Smooth muscle cell (in vitro differentiated cells): ENCODE measurements around the gene HEYL. TPM values are rescaled to one million over a fixed set of nuclear protein-coding genes. Genes with fewer than 3 reads are reported as not detected.
"Not testable (repeated sequence)": the region's sequence is repeated elsewhere in the genome, so short reads cannot be mapped to it uniquely, and the experiment has no call there.

Experiments
- DNase-seq: peaks from one replicate; lab custom pipeline; 2025; ENCODE audit not compliant: unreplicated experiment; lab: John Stamatoyannopoulos, UW
- H2AFZ ChIP-seq: fragments of 200-600 bp; sonication (generic); 2 replicates; pipeline ENCODE4 v1.6.0; 2016; ENCODE audit warnings: antibody characterized with exemption, low read depth, mild to moderate bottlenecking
- H3F3A ChIP-seq: fragments of 200-600 bp; sonication (generic); 2 replicates; pipeline ENCODE4 v1.6.0; 2017; ENCODE audit warnings: antibody characterized with exemption, low read depth
- H3K27ac ChIP-seq: fragments of 200-600 bp; sonication (generic); 2 replicates; pipeline ENCODE4 v1.5.1; 2016; ENCODE audit warnings: low read depth, mild to moderate bottlenecking
- H3K27me3 ChIP-seq: fragments of 200-600 bp; sonication (generic); 2 replicates; pipeline ENCODE4 v1.6.1; 2016; ENCODE audit warnings: low read depth, mild to moderate bottlenecking
- H3K36me3 ChIP-seq: fragments of 200-600 bp; sonication (generic); 2 replicates; pipeline ENCODE4 v1.5.1; 2016; ENCODE audit warnings: low read depth
- H3K4me1 ChIP-seq: fragments of 200-600 bp; sonication (generic); 2 replicates; pipeline ENCODE4 v1.5.1; 2016; ENCODE audit warnings: low read depth
- H3K4me2 ChIP-seq: fragments of 200-600 bp; sonication (generic); 2 replicates; pipeline ENCODE4 v1.6.0; 2016; ENCODE audit warnings: mild to moderate bottlenecking
- H3K4me3 ChIP-seq: fragments of 200-600 bp; sonication (generic); 2 replicates; pipeline ENCODE4 v1.5.1; 2016; ENCODE audit warnings: mild to moderate bottlenecking
- H3K79me2 ChIP-seq: fragments of 200-600 bp; sonication (generic); 2 replicates; pipeline ENCODE4 v1.6.0; 2016; ENCODE audit warnings: low read depth, mild to moderate bottlenecking
- H3K9ac ChIP-seq: fragments of 200-600 bp; sonication (generic); 2 replicates; pipeline ENCODE4 v1.6.0; 2016; ENCODE audit warnings: low read depth
- H3K9me3 ChIP-seq: fragments of 200-600 bp; sonication (generic); replicated peaks from 2 replicates; pipeline ENCODE4 v1.5.1; 2016; ENCODE audit warnings: low read depth
- H4K20me1 ChIP-seq: fragments of 200-600 bp; sonication (generic); 2 replicates; pipeline ENCODE4 v1.6.0; 2016; ENCODE audit warnings: low read depth
- CTCF ChIP-seq: fragments of 200-600 bp; sonication (generic); IDR thresholded peaks from 2 replicates; pipeline ENCODE4 v1.5.1; 2017; ENCODE audit warnings: borderline replicate concordance, mild to moderate bottlenecking, antibody characterized with exemption; ENCODE audit not compliant: insufficient read depth, poor library complexity, severe bottlenecking
- WGBS: methylation state at CpG from one replicate; pipeline ENCODE4 v1.1.7; 2016; ENCODE audit warnings: low lambda C conversion rate; 5-methylcytosine and 5-hydroxymethylcytosine counted together
- polyA plus RNA-seq: library from polyadenylated mRNA; unstranded; fragments of >200 nt; fragmentation: Nextera tagmentation; extraction: Ambion mirVana; gene quantifications from 2 replicates; pipeline ENCODE4 v1.2.1, GENCODE V29; 2016
- total RNA-seq: library from RNA; depleted of rRNA; stranded (reverse); fragments of >200 nt; gene quantifications from 2 replicates; pipeline ENCODE4 v1.2.3, GENCODE V29; 2014

Gene HEYL
- total and polyA plus RNA-seq, 2 experiments from 2014 or later: 7.8 to 16.5 TPM

DNA sequence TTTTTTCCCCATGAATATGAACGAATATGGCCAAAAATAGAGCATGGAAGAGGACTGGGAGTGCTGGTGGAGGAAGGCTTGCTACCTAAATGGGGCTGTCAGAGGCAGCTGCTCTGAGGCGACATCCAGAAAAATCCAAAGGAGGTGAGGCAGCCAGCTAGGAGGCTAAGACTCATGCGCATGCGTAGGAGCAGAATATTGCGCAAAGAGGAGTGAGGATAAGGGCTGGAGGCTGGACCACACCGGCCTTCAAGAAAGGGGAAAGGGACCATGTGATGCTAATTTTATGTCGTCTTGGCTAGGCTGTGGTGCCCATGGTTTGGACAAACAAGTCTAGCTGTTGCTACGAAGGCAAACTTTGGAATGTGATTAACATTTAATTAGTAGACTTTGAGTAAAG lies 30.5 kb downstream of the HEYL start:
- Histone ChIP-seq H3K4me2 (no peak overlapping the region), H3K4me1 (no peaks in the 10 kb centered on the region), H3K27ac (no peak overlapping the region), H3K9ac (no peak overlapping the region), H2AFZ (no peak overlapping the region), H3F3A (no peaks in the 10 kb centered on the region), H3K27me3 (peaks cover 4% of the 10 kb centered on the region), H3K36me3 (no peaks in the 10 kb centered on the region), H3K79me2 (no peaks in the 10 kb centered on the region), H3K9me3 (no peaks in the 10 kb centered on the region), H4K20me1 (no peaks in the 10 kb centered on the region), H3K4me3 (no peak overlapping the region)
- no peak for DNase-seq
- no peak for TF ChIP-seq CTCF
- WGBS: 92% methylated on average over 8 of the region's 8 CpGs

- 90% methylated on average over 3 of the region's 3 CpGs for WGBS
- not testable (repeated sequence) for H3K9me3 ChIP-seq, H4K20me1 ChIP-seq, H2AFZ ChIP-seq, H3F3A ChIP-seq, H3K27ac ChIP-seq, DNase-seq, H3K4me2 ChIP-seq, H3K4me3 ChIP-seq, H3K4me1 ChIP-seq, H3K79me2 ChIP-seq, H3K36me3 ChIP-seq, H3K9ac ChIP-seq
- H3K27me3 ChIP-seq: peaks cover 15% of the 10 kb centered on the region
These were observed 35.8 kb downstream of the HEYL start for GRCh38 chr1:39603677-39604076.

- H3K79me2 ChIP-seq, H3K4me1 ChIP-seq, H3K36me3 ChIP-seq, H3F3A ChIP-seq, H3K9me3 ChIP-seq, H2AFZ ChIP-seq, H3K27ac ChIP-seq, H4K20me1 ChIP-seq, DNase-seq, H3K4me2 ChIP-seq, H3K9ac ChIP-seq, H3K4me3 ChIP-seq: not testable (repeated sequence)
- WGBS: 93% methylated on average over 8 of the region's 8 CpGs
- peaks cover 15% of the 10 kb centered on the region for H3K27me3 ChIP-seq
These were observed 37.7 kb downstream of the HEYL start for GRCh38 chr1:39601667-39602255.

DNA sequence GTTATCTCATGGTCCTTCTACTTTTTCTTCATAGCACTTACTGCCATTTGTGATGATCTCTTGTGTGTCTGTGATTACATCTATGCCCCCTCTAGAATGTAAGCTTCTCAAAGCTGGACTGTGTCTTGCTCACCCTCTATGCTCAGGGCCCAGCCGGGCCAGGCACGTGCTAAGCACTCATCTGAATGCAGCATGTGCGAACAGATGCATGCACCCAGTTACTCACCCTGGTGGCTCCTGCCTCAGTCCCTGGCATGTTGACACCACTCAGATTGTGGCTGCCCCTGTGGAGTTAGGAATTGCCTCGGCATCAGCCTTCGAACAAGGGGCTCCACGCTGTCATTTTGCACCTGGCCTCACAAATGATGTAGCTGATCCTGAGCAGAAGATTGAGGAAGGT lies 43.3 kb downstream of the HEYL start:
- WGBS: 84% methylated on average over 6 of the region's 6 CpGs

More for the DNA sequence above, 43.3 kb downstream of the HEYL start:
- Histone ChIP-seq H3K36me3 (no peaks in the 10 kb centered on the region), H3K27ac (no peak overlapping the region), H3K27me3 (peaks cover 14% of the 10 kb centered on the region), H3K4me1 (no peaks in the 10 kb centered on the region), H3K4me2 (no peak overlapping the region), H3K4me3 (no peak overlapping the region), H2AFZ (no peak overlapping the region), H4K20me1 (no peaks in the 10 kb centered on the region), H3K9ac (no peak overlapping the region), H3K79me2 (no peaks in the 10 kb centered on the region), H3K9me3 (no peaks in the 10 kb centered on the region), H3F3A (no peaks in the 10 kb centered on the region)
- DNase-seq: no peak
- TF ChIP-seq CTCF: no peak
